ENCODE results near the gene ATP1B1.

GRCh38 chr1:169115891-169116585 lies 9.5 kb downstream of the ATP1B1 start:
- TF ChIP-seq CTCF (IDR thresholded peaks at IDR 0.05): no peak
- TF ChIP-seq EP300 (IDR thresholded peaks at IDR 0.05): no peak
